Measurements from ENCODE around the gene FNTB. TPM values are rescaled to one million over a fixed set of nuclear protein-coding genes. Genes with fewer than 3 reads are reported as not detected.

The FNTB gene
- total RNA-seq, 2 donors from 2014 or later: 17.2 to 21.3 TPM

DNA sequence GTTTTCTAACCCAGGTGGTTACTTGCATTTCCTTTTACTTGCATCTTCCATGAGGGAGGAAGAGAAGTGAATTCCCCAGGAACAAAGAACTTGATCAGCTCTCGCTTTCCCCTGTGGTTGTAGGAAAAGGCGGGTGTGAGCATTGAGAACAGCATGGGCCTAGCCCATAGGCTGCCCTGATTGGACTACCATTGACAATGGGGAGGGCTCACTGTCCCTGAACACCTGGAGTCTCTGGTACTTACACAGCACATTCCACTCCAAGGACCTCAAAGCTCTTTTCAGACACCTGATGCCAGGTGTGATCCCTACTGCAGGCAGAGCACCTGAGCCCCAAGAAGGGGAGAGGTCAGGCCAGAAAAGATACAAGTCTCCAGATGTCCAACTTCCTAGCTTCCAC, 90.6 kb downstream of the FNTB start:
- no peaks in the 10 kb centered on the region for H3K27me3 Mint-ChIP-seq (ENCODE audit: insufficient read depth)
- peaks cover 70% of the 10 kb centered on the region for H3K36me3 ChIP-seq (ENCODE audit: control insufficient read depth, insufficient read depth, low read length)
- H3K9me3 Mint-ChIP-seq: no peaks in the 10 kb centered on the region
- H3K4me1 ChIP-seq (ENCODE audit: control insufficient read depth, insufficient read depth, low read length): peaks cover 3% of the 10 kb centered on the region
- TF ChIP-seq, protein P1, sequence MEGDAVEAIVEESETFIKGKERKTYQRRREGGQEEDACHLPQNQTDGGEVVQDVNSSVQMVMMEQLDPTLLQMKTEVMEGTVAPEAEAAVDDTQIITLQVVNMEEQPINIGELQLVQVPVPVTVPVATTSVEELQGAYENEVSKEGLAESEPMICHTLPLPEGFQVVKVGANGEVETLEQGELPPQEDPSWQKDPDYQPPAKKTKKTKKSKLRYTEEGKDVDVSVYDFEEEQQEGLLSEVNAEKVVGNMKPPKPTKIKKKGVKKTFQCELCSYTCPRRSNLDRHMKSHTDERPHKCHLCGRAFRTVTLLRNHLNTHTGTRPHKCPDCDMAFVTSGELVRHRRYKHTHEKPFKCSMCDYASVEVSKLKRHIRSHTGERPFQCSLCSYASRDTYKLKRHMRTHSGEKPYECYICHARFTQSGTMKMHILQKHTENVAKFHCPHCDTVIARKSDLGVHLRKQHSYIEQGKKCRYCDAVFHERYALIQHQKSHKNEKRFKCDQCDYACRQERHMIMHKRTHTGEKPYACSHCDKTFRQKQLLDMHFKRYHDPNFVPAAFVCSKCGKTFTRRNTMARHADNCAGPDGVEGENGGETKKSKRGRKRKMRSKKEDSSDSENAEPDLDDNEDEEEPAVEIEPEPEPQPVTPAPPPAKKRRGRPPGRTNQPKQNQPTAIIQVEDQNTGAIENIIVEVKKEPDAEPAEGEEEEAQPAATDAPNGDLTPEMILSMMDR (conservative IDR thresholded peaks at IDR 0.05): no peak
- no peak overlapping the region for H3K9ac ChIP-seq (ENCODE audit: extremely low read depth, low read length, poor library complexity, severe bottlenecking)
- H3K4me3 Mint-ChIP-seq: no peak overlapping the region
- no peak overlapping the region for H3K4me3 ChIP-seq (ENCODE audit: low read length)
- DNase-seq: no peak
- 90 to 100% methylated on average over 2 of the region's 2 CpGs for WGBS, 2 experiments (ENCODE audit: insufficient coverage in 1 of 2, insufficient read length in 1 of 2)
- peaks cover 49% of the 10 kb centered on the region for H3K36me3 Mint-ChIP-seq (ENCODE audit: low read depth)
- H3K4me1 Mint-ChIP-seq: peaks cover 10% of the 10 kb centered on the region
- H3K27ac Mint-ChIP-seq: no peak overlapping the region
- no peak overlapping the region for H3K27ac ChIP-seq (ENCODE audit: low read depth, low read length)
- H3K9me3 ChIP-seq (ENCODE audit: control insufficient read depth, low read length): peaks cover 22% of the 10 kb centered on the region
- H3K27me3 ChIP-seq (ENCODE audit: control insufficient read depth, insufficient read depth, low read length, poor library complexity, severe bottlenecking): no peaks in the 10 kb centered on the region

DNA sequence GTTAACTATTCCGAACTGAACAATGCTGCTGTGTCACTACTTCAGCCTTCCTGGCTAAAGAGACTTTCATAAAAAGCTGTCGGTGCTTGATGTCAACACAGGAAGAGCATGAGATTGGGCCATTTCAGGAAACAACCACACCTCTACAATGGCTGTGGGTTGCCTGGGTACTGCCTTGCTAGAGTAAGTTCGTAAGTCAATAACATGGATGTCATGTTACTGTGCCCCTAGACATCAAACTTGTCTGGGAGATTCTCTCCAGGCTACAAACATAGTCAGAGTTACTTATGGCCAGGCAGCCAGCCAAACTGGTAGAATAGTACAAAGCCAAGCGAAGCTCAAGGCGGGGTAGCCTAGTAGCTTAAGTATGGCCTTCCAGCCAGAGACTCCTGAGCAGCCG, 92.5 kb downstream of the FNTB start:
- H3K36me3 Mint-ChIP-seq (ENCODE audit: low read depth): peaks cover 61% of the 10 kb centered on the region

DNA sequence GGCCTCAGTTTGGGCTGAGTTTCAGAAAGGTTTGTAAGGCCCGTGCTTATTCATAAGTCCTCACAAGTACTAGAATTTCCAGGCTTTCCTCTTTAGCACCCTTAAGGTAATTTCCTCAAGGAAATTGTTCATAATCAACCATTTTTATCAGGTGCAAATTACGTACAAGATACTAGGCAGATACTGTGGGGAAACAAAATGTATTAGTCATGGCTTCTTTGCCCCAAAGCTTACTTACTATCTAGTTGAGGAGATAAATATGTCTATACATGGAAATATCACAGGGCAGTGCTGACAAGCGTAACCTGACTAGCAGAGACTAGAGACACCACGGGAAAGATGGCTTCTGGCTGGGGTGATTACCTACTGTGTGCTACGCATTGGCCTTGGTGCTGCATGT, 93.1 kb downstream of the FNTB start:
- Mint-ChIP-seq H3K4me1 (peaks cover 10% of the 10 kb centered on the region), H3K4me3 (no peak overlapping the region), H3K36me3 (ENCODE audit: low read depth) (peaks cover 65% of the 10 kb centered on the region), H3K27ac (no peak overlapping the region), H3K27me3 (ENCODE audit: insufficient read depth) (no peaks in the 10 kb centered on the region), H3K9me3 (no peaks in the 10 kb centered on the region)
- DNase-seq: no peak
- H3K27me3 ChIP-seq (ENCODE audit: control insufficient read depth, insufficient read depth, low read length, poor library complexity, severe bottlenecking): no peaks in the 10 kb centered on the region
- 76 to 86% methylated on average over 5 of the region's 5 CpGs for WGBS, 2 experiments (ENCODE audit: insufficient coverage in 1 of 2, insufficient read length in 1 of 2)
- H3K9me3 ChIP-seq (ENCODE audit: control insufficient read depth, low read length): peaks cover 24% of the 10 kb centered on the region
- TF ChIP-seq, protein P1 (conservative IDR thresholded peaks at IDR 0.05): no peak
- H3K9ac ChIP-seq (ENCODE audit: extremely low read depth, low read length, poor library complexity, severe bottlenecking): no peak overlapping the region
- no peak overlapping the region for H3K27ac ChIP-seq (ENCODE audit: low read depth, low read length)
- peaks cover 3% of the 10 kb centered on the region for H3K4me1 ChIP-seq (ENCODE audit: control insufficient read depth, insufficient read depth, low read length)
- H3K36me3 ChIP-seq (ENCODE audit: control insufficient read depth, insufficient read depth, low read length): peaks cover 76% of the 10 kb centered on the region
- no peak overlapping the region for H3K4me3 ChIP-seq (ENCODE audit: low read length)

More for the DNA sequence above, 92.5 kb downstream of the FNTB start:
- H3K4me1 Mint-ChIP-seq: peaks cover 10% of the 10 kb centered on the region
- no peak overlapping the region for H3K27ac Mint-ChIP-seq
- TF ChIP-seq, protein P1 (conservative IDR thresholded peaks at IDR 0.05): no peak
- Histone ChIP-seq H3K36me3 (ENCODE audit: control insufficient read depth, insufficient read depth, low read length) (peaks cover 78% of the 10 kb centered on the region), H3K4me3 (ENCODE audit: low read length) (no peak overlapping the region), H3K9me3 (ENCODE audit: control insufficient read depth, low read length) (peaks cover 24% of the 10 kb centered on the region), H3K27ac (ENCODE audit: low read depth, low read length) (no peak overlapping the region), H3K9ac (ENCODE audit: extremely low read depth, low read length, poor library complexity, severe bottlenecking) (no peak overlapping the region), H3K27me3 (ENCODE audit: control insufficient read depth, insufficient read depth, low read length, poor library complexity, severe bottlenecking) (no peaks in the 10 kb centered on the region), H3K4me1 (ENCODE audit: control insufficient read depth, insufficient read depth, low read length) (peaks cover 3% of the 10 kb centered on the region)
- no peak overlapping the region for H3K4me3 Mint-ChIP-seq
- no peaks in the 10 kb centered on the region for H3K9me3 Mint-ChIP-seq
- no peak for DNase-seq
- no peaks in the 10 kb centered on the region for H3K27me3 Mint-ChIP-seq (ENCODE audit: insufficient read depth)
- WGBS, 2 experiments (ENCODE audit: insufficient coverage in 1 of 2, insufficient read length in 1 of 2): 93 to 96% methylated on average over 6 of the region's 6 CpGs

Measured in endodermal cell (in vitro differentiated cells).